Limb (tissue), 2 donors: Measurements from ENCODE around the gene IL2RG.

Source experiments
- DNase-seq, 2 donors: peaks; one replicate each; pipeline ENCODE4 v3.0.0-alpha.2; 2016; ENCODE audit errors: extremely low spot score in 2 of 2

IL2RG gene

GRCh38 chrX:71111141-71111843 is at the start of gene IL2RG:
Gene IL2RG (minus strand): TSS chrX:71111577. CDS start chrX:71111539, 38 bp downstream.
- no peak for DNase-seq

- DNase-seq: no peak
Measured at GRCh38 chrX:71160475-71160874, 49.1 kb upstream of the IL2RG start.

- DNase-seq: no peak
Measured at GRCh38 chrX:71159335-71159734, 48.0 kb upstream of the IL2RG start.

GRCh38 chrX:71158603-71159002 is 47.2 kb upstream of the IL2RG start:
- DNase-seq: no peak

GRCh38 chrX:71154641-71155040 is 43.3 kb upstream of the IL2RG start:
- no peak for DNase-seq

- no peak for DNase-seq
Measured at GRCh38 chrX:71154196-71154595, 42.8 kb upstream of the IL2RG start.

GRCh38 chrX:71151366-71151765 is 40.0 kb upstream of the IL2RG start:
- DNase-seq: no peak

- DNase-seq: no peak
Measured at GRCh38 chrX:71148278-71148663, 36.9 kb upstream of the IL2RG start.

- no peak for DNase-seq
Measured at GRCh38 chrX:71147496-71148277, 36.3 kb upstream of the IL2RG start.

- DNase-seq: peak; percentile 3 to 75
Measured at GRCh38 chrX:71144651-71145050, 33.3 kb upstream of the IL2RG start, which contains the start of gene NLGN3. Gene NLGN3 (plus strand): TSS chrX:71144841. CDS start chrX:71147750, 2,909 bp downstream.

- DNase-seq: no peak
Measured at GRCh38 chrX:71143508-71143907, 32.1 kb upstream of the IL2RG start.

- DNase-seq: no peak
Measured at GRCh38 chrX:71140440-71140839, 29.1 kb upstream of the IL2RG start.

GRCh38 chrX:71131510-71131909 is 20.1 kb upstream of the IL2RG start:
- no peak for DNase-seq

- DNase-seq: peak; percentile 24 to 80
Measured at GRCh38 chrX:71128915-71129765, 17.8 kb upstream of the IL2RG start.

GRCh38 chrX:71128166-71128833 is 16.9 kb upstream of the IL2RG start:
- DNase-seq: no peak

- no peak for DNase-seq
Measured at GRCh38 chrX:71118985-71119535, 7.7 kb upstream of the IL2RG start.

- DNase-seq: peak; percentile 74 to 89
Measured at GRCh38 chrX:71118032-71118984, 6.9 kb upstream of the IL2RG start, which contains the start of gene MED12. Gene MED12 (plus strand): TSS chrX:71118596. CDS start chrX:71118755, 159 bp downstream.

GRCh38 chrX:71117358-71117757 is 6.0 kb upstream of the IL2RG start:
- DNase-seq: no peak

GRCh38 chrX:71111921-71112431 is 599 bp upstream of the IL2RG start:
- no peak for DNase-seq
